H9 (cell line): Measurements from ENCODE around the gene SRPK3. TPM values are rescaled to one million over a fixed set of nuclear protein-coding genes. Genes with fewer than 3 reads are reported as not detected.

Source experiments
- DNase-seq: peaks from one replicate; pipeline ENCODE4 v3.0.0-alpha.2; 2017
- H2AFZ ChIP-seq: one replicate; pipeline ENCODE4 v1.6.1; 2013; ENCODE audit warnings: mild to moderate bottlenecking, low read length, control low read depth, moderate library complexity
- H2AK5ac ChIP-seq: 2 replicates; pipeline ENCODE4 v1.6.1; 2013; ENCODE audit warnings: low read length, control low read depth, mixed read lengths; ENCODE audit not compliant: insufficient read length
- H2BK120ac ChIP-seq: one replicate; pipeline ENCODE4 v1.6.1; 2013; ENCODE audit warnings: low read depth, mild to moderate bottlenecking, low read length, control low read depth, inconsistent platforms; ENCODE audit not compliant: poor library complexity, severe bottlenecking
- H2BK12ac ChIP-seq: 2 replicates; pipeline ENCODE4 v1.6.1; 2013; ENCODE audit warnings: low read length, control low read depth, mixed read lengths, low read depth; ENCODE audit not compliant: insufficient read length
- H2BK15ac ChIP-seq: 2 replicates; pipeline ENCODE4 v1.6.1; 2013; ENCODE audit warnings: low read depth, low read length, control low read depth
- H2BK20ac ChIP-seq: one replicate; pipeline ENCODE4 v1.6.1; 2013; ENCODE audit warnings: low read depth, mild to moderate bottlenecking, low read length, control low read depth, inconsistent platforms; ENCODE audit not compliant: poor library complexity, severe bottlenecking
- H2BK5ac ChIP-seq: 2 replicates; pipeline ENCODE4 v1.6.1; 2013; ENCODE audit warnings: low read length, control low read depth, mixed read lengths; ENCODE audit not compliant: insufficient read length
- H3K14ac ChIP-seq: 2 replicates; pipeline ENCODE4 v1.6.1; 2013; ENCODE audit warnings: low read length, control low read depth; ENCODE audit not compliant: insufficient read depth
- H3K18ac ChIP-seq: 2 replicates; pipeline ENCODE4 v1.6.1; 2013; ENCODE audit warnings: low read depth, mild to moderate bottlenecking, mixed read lengths, low read length, control low read depth; ENCODE audit not compliant: insufficient read length
- H3K23ac ChIP-seq: 2 replicates; pipeline ENCODE4 v1.6.1; 2013; ENCODE audit warnings: low read length, control low read depth, mixed read lengths, low read depth; ENCODE audit not compliant: insufficient read length
- H3K23me2 ChIP-seq: 2 replicates; pipeline ENCODE4 v1.6.1; 2013; ENCODE audit warnings: low read depth, mild to moderate bottlenecking, mixed read lengths, low read length, control low read depth; ENCODE audit not compliant: insufficient read length, poor library complexity, severe bottlenecking
- H3K27ac ChIP-seq: 2 replicates; pipeline ENCODE4 v1.5.1; 2013; ENCODE audit warnings: low read length, control low read depth, mixed read lengths, low read depth; ENCODE audit not compliant: insufficient read length
- H3K27me3 ChIP-seq: 2 replicates; pipeline ENCODE4 v1.6.1; 2013; ENCODE audit warnings: low read length, control low read depth, inconsistent platforms; ENCODE audit not compliant: insufficient read depth
- H3K4ac ChIP-seq: 2 replicates; pipeline ENCODE4 v1.6.1; 2013; ENCODE audit warnings: low read depth, mild to moderate bottlenecking, control low read depth, inconsistent platforms, low read length, moderate library complexity
- H3K4me1 ChIP-seq: 2 replicates; pipeline ENCODE4 v1.6.1; 2013; ENCODE audit warnings: low read length, control low read depth, inconsistent platforms; ENCODE audit not compliant: insufficient read depth
- H3K4me2 ChIP-seq: 2 replicates; pipeline ENCODE4 v1.6.1; 2013; ENCODE audit warnings: low read length, control low read depth, mixed read lengths; ENCODE audit not compliant: insufficient read length, insufficient read depth
- H3K56ac ChIP-seq: 2 replicates; pipeline ENCODE4 v1.6.1; 2013; ENCODE audit warnings: low read depth, mild to moderate bottlenecking, mixed read lengths, low read length, control low read depth; ENCODE audit not compliant: insufficient read length
- H3K79me1 ChIP-seq: 2 replicates; pipeline ENCODE4 v1.6.1; 2013; ENCODE audit warnings: low read depth, mild to moderate bottlenecking, moderate library complexity, low read length, control low read depth, inconsistent platforms; ENCODE audit not compliant: insufficient read depth, poor library complexity, severe bottlenecking
- H3K79me2 ChIP-seq: 2 replicates; pipeline ENCODE4 v1.6.1; 2013; ENCODE audit warnings: low read length, control low read depth, inconsistent platforms; ENCODE audit not compliant: insufficient read depth
- H3K9ac ChIP-seq: 2 replicates; pipeline ENCODE4 v1.6.1; 2013; ENCODE audit warnings: low read length, control low read depth, mixed read lengths; ENCODE audit not compliant: insufficient read length; ENCODE audit errors: extremely low read depth
- H3K9me3 ChIP-seq: one replicate; pipeline ENCODE4 v1.6.1; 2013; ENCODE audit warnings: low read depth, low read length, inconsistent platforms; ENCODE audit not compliant: control insufficient read depth
- H3T11ph ChIP-seq: one replicate; pipeline ENCODE4 v1.6.1; 2013; ENCODE audit warnings: mild to moderate bottlenecking, low read length, control low read depth, inconsistent platforms
- H4K20me1 ChIP-seq: one replicate; pipeline ENCODE4 v1.6.1; 2013; ENCODE audit not compliant: control insufficient read depth, insufficient read length, insufficient read depth
- H4K5ac ChIP-seq: 2 replicates; pipeline ENCODE4 v1.6.1; 2013; ENCODE audit warnings: low read depth, mild to moderate bottlenecking, mixed read lengths, low read length, control low read depth; ENCODE audit not compliant: insufficient read length
- H4K8ac ChIP-seq: replicated peaks from 2 replicates; pipeline ENCODE4 v1.6.1; 2013; ENCODE audit warnings: low read length, control low read depth, mixed read lengths, low read depth; ENCODE audit not compliant: insufficient read length
- H4K91ac ChIP-seq: 2 replicates; pipeline ENCODE4 v1.6.1; 2013; ENCODE audit warnings: low read depth, mild to moderate bottlenecking, moderate library complexity, mixed read lengths, low read length, control low read depth; ENCODE audit not compliant: insufficient read length
- H3K27ac Mint-ChIP-seq, 3 experiments: 2 replicates in 2 of 3; 3 replicates in 1 of 3; pipeline ENCODE4 v1.8.0; 2020 to 2021; ENCODE audit warnings: mixed read lengths in 3 of 3, mild to moderate bottlenecking in 1 of 3, moderate library complexity in 1 of 3
- H3K27me3 Mint-ChIP-seq: 2 replicates; pipeline ENCODE4 v1.8.0; 2021; ENCODE audit warnings: low read depth, mild to moderate bottlenecking, moderate library complexity, mixed read lengths
- H3K36me3 Mint-ChIP-seq, 3 experiments: 2 replicates in 2 of 3; 3 replicates in 1 of 3; pipeline ENCODE4 v1.8.0; 2020 to 2021; ENCODE audit warnings: low read depth in 3 of 3, mixed read lengths in 3 of 3; ENCODE audit not compliant: insufficient read depth in 1 of 3
- H3K4me1 Mint-ChIP-seq, 2 experiments: 2 replicates each; pipeline ENCODE4 v1.8.0; 2020; ENCODE audit warnings: mixed read lengths in 2 of 2
- H3K4me3 Mint-ChIP-seq, 2 experiments: 2 replicates in 1 of 2; 3 replicates in 1 of 2; pipeline ENCODE4 v1.8.0; 2020 to 2021; ENCODE audit warnings: mild to moderate bottlenecking in 2 of 2, mixed read lengths in 2 of 2, moderate library complexity in 1 of 2
- H3K9me3 Mint-ChIP-seq, 2 experiments: 2 replicates in 1 of 2; 3 replicates in 1 of 2; pipeline ENCODE4 v1.8.0; 2020; ENCODE audit warnings: mild to moderate bottlenecking in 2 of 2, mixed read lengths in 2 of 2, moderate library complexity in 1 of 2
- WGBS: extraction: QIAGEN DNeasy Blood & Tissue Kit; methylation state at CpG from one replicate; pipeline ENCODE4 v1.1.7; 2013; ENCODE audit warnings: missing lambda C conversion rate, low lambda C conversion rate, mixed read lengths; ENCODE audit not compliant: insufficient read length; ENCODE audit errors: extremely low coverage; 5-methylcytosine and 5-hydroxymethylcytosine counted together
- total RNA-seq: library from RNA; stranded (reverse); gene quantifications from 2 replicates; pipeline ENCODE4 v1.2.1, GENCODE V29; 2021
- TF ChIP-seq, protein P1 (sequence below): fragments of 200-600 bp; sonication (generic); conservative IDR thresholded peaks from 3 replicates; pipeline ENCODE4 v1.8.0; 2021; ENCODE audit warnings: antibody characterized with exemption, mild to moderate bottlenecking

SRPK3 gene
- total RNA-seq, 1 experiment from 2014 or later, result not detected

DNA sequence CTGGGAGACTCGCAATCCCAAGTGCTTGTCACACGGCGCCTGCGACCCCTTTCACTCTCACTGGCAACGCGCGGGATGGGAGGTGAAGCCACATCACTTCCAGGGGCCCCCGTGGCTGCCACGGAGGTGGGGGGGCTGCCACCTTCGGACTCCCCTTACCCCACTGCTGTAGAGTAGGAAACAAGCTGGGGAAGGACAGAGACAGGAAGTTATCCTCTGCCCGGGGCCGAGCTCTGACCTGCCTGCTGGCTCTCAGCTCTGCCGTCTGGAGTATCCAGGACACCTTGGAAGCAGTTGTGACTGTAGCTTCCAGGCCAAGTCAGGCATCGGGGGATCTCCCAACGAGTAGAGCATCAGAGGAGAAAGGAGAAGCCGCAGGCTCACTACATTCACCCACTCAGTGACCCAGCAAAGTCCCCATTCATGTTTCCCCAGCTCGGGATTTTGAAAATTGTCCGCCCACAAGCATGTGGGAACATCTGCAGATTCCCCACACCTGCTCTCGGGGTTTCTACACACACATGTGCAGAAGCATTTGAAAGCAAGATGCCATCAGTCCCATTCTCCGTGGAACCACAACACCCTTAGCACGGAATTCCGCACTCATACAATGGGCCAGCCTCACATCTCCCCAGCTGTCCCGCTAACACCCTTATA lies 38.7 kb downstream of the SRPK3 start:
- Mint-ChIP-seq H3K4me1 (peaks cover 27 to 36% of the 10 kb centered on the region in 2 experiments), H3K36me3 (peaks cover 4 to 29% (median 24%) of the 10 kb centered on the region in 3 experiments; a peak in 6 of 7 replicates), H3K9me3 (peaks cover 70 to 71% of the 10 kb centered on the region in 2 experiments), H3K27ac (peak overlapping the region; percentile 47 to 84 (median 68); a peak in 3 of 7 replicates), H3K27me3 (no peaks in the 10 kb centered on the region), H3K4me3 (peak overlapping the region; percentile 41 to 71)
- Histone ChIP-seq H2BK12ac (no peak overlapping the region), H3K79me1 (no peaks in the 10 kb centered on the region), H3K56ac (no peak overlapping the region), H3K9me3 (peaks cover 11% of the 10 kb centered on the region), H2AK5ac (no peak overlapping the region), H3K27ac (no peak overlapping the region), H4K20me1 (no peaks in the 10 kb centered on the region), H3K4me1 (no peaks in the 10 kb centered on the region; the same call in 1 of the 2 replicates), H4K8ac (no peak overlapping the region), H3K4me2 (peak overlapping the region; percentile 37), H3K79me2 (peaks cover 42% of the 10 kb centered on the region; the same call in 1 of the 2 replicates), H2BK15ac (no peak overlapping the region), H4K5ac (no peak overlapping the region), H2BK5ac (no peak overlapping the region), H2BK20ac (no peak overlapping the region), H3K18ac (peak overlapping the region; percentile 44), H3T11ph (no peak overlapping the region), H3K23me2 (no peaks in the 10 kb centered on the region), H2BK120ac (no peak overlapping the region), H2AFZ (no peak overlapping the region), H4K91ac (no peak overlapping the region), H3K27me3 (no peaks in the 10 kb centered on the region), H3K14ac (peak overlapping the region; percentile 45), H3K23ac (no peak overlapping the region), H3K4ac (no peak overlapping the region), H3K9ac (no peak overlapping the region)
- no peak for DNase-seq
- TF ChIP-seq, protein P1, sequence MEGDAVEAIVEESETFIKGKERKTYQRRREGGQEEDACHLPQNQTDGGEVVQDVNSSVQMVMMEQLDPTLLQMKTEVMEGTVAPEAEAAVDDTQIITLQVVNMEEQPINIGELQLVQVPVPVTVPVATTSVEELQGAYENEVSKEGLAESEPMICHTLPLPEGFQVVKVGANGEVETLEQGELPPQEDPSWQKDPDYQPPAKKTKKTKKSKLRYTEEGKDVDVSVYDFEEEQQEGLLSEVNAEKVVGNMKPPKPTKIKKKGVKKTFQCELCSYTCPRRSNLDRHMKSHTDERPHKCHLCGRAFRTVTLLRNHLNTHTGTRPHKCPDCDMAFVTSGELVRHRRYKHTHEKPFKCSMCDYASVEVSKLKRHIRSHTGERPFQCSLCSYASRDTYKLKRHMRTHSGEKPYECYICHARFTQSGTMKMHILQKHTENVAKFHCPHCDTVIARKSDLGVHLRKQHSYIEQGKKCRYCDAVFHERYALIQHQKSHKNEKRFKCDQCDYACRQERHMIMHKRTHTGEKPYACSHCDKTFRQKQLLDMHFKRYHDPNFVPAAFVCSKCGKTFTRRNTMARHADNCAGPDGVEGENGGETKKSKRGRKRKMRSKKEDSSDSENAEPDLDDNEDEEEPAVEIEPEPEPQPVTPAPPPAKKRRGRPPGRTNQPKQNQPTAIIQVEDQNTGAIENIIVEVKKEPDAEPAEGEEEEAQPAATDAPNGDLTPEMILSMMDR, result no peak
- WGBS, result no CpG with 5 or more reads among the region's 23 CpGs
